DMS114 treated with DMSO at 0.1 percent for 48 hours (cell line): ENCODE data around the gene COA7.
A peak's percentile ranks its signal among the peaks of the same experiment; 100 is the strongest.
"Not testable (repeated sequence)": the region's sequence is repeated elsewhere in the genome, so short reads cannot be mapped to it uniquely, and the experiment has no call there.

Experiments
- DNase-seq: peaks from one replicate; lab custom pipeline; 2025; ENCODE audit not compliant: unreplicated experiment; lab: John Stamatoyannopoulos, UW

Gene COA7

GRCh38 chr1:52706941-52707926 is 9.1 kb upstream of the COA7 start:
- DNase-seq: no peak

DNA sequence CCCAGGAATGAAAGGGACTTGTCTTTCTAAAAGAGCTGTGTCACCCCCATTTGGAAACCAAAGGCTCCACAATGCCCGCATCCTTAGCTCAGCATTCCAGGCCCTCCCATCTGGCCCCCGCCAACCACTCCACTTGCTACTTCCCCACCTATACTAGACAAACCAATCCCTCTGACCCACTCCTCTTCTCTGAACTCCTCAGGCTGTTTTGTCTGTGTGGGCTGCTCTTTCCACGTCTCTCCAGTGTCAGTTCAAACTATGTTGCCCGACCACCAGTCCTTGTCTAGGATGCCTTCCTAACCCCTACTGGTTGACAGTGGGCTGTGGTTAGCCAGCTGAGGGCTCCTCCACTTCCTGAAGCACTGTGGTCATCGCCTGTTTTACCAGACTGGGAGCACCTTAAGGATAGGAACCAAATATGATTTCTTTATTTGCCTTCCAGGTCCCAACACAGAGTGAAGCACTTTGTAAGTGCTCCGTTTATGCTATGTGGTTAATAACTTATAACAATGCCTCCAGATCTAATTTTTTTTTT is 8.1 kb upstream of the COA7 start:
- DNase-seq: no peak

DNA sequence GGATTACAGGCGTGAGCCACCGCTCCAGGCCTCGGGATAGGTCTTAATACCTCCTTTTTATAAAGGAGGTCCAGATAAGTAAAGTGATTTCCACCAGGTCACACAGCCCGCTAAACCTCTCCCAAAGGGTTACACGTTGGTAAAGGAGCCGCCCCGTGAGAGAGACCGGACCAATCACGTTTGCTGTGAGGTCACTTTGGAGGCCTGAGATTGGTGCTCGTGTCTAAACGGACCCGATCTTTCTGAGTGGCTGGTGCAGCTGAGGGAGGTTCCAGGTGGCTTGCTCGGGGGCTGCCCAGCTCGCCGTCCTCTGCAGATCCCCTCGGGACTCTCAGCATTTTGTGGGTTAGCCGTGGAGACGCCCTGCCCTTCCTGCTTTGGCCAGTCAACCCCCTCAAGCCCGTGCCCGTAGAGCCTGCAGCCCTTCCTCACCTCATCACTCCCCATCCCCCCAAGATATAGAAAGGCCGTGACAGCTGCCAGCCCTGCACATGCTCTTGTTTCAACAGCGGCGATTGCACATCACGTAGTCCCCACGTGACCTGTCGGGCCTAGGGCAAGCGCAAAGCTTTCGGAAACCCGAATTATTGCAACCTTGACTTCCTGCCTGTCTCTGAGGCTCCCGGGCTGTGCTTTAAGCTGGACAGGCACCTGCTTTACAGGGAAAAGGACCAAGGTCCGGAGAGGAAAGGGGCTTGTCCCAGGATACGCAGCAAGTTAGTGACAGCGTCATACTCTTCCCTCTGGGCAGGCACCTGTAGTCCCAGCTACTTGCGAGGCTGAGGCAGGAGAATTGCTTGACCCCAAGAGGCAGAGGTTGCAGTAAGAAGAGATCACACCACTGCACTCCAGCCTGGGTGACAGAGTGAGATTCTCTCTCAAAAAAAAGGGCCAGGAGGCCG is 5.0 kb upstream of the COA7 start:
- DNase-seq: no peak

DNA sequence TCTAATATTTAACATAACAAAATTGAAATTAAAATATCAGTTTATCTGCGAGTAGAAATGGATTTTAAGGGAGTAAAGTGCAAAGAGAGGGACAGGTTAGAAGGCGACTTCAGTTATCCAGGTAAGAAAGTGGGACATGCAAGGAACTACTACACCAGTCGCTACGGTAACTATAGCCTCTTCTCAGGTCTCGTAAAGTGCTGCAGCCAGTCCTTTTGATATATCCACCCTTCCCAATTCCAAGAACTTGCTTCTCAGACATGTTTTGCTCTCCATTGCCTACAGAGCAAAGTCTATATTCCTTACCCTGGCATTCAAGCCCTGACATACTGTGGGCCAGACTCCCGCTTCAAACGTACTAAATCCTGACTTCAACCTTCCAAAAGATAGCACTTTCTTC is 2.5 kb downstream of the COA7 start:
- no peak for DNase-seq

DNA sequence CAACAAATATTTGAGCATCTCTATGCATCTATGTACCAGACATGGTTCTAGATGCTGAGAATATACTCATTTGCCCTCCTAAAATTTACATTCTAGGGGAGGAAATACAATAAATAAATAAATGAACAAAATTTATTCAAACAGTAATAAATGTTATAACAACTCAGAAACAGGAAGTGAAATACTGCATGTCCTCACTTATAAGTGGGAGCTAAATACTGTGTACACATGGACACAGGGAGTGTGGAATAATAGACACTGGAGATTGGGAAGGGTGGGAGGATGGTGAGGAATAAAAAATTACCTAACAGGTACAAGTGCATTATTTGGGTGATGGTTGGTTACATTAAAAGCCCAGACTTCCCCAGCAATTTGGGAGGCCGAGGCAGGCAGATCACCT is 4.3 kb downstream of the COA7 start:
- no peak for DNase-seq

DNA sequence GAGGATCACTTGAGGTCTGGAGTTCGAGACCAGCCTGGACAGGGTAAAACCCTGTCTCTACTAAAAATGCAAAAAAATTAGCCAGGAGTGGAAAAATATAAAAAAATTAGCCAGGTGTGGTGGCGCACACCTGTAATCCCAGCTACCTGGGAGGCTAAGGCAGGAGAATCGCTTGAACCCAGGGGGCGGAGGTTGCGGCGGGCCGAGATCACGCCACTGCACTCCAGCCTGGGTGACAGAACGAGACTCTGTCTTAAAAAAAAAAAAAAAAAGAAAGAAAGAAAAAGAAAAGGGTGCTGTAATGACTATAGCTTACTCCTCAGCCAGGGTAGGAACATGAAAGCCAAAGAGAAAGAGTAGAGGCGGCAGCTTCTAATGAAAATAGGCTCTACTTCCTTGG is 4.8 kb downstream of the COA7 start:
- DNase-seq: not testable (repeated sequence)

DNA sequence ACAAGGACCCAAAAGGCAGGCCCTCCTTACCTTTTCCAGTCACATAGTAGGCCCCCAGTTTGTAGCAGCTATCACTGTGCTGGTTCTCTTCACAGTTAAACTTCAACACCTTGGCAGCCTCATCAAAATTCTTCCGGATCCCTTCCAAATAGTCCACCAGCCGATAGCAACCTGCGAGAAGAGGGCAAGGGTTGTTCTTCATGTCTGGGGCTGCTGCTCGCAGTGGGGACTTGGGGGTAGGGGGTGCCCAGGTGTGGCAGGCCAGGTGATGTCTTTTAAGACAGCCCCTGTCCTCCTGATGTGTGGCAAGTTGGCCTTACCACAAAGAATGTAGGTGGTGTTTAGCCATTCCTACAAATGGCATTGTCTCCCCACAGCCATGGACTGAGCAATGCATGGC is 5.5 kb downstream of the COA7 start:
- no peak for DNase-seq

GRCh38 chr1:52691821-52692220 is 6.3 kb downstream of the COA7 start:
- DNase-seq: no peak

DNA sequence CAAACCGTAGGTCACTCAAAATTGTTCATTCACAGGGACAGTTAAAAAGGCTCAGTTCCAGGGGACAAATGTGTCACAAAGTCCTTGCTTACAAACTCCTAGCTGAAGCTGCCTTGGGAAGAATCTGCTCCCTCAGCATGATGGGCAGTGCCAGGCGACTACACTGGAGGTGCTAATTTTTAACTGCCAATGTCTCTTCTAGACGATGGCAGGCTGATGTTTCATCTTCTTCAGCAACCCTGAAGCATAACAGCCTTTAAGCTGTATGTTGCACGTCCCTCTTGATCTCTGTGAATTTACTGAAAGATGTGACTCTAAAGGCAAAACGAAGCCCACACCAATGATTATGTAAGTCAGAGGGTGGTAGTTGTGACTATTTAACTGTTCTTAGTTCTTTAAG is 11.3 kb downstream of the COA7 start:
- no peak for DNase-seq

DNA sequence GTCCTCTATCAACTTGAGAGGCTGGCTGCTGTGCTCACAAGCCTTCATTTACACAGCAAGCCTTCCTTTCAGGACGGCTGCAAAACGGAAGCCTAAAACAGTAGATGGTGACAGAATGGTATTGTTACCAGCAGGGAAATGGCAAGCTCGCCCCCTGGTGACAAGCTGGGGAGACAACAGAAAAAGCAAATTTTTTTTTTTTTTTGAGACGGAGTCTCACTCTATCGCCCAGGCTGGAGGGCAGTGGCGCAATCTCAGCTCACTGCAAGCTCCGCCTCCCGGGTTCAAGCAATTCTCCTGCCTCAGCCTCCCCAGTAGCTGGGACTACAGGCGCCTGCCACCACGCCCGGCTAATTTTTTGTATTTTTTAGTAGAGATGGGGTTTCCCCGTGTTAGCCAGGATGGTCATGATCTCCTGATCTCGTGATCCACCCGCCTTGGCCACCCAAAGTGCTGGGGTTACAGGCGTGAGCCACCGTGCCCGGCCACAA is 11.8 kb downstream of the COA7 start:
- peak; percentile 56 for DNase-seq

- no peak for DNase-seq
These were observed 13.6 kb downstream of the COA7 start for GRCh38 chr1:52684545-52684944.

DNA sequence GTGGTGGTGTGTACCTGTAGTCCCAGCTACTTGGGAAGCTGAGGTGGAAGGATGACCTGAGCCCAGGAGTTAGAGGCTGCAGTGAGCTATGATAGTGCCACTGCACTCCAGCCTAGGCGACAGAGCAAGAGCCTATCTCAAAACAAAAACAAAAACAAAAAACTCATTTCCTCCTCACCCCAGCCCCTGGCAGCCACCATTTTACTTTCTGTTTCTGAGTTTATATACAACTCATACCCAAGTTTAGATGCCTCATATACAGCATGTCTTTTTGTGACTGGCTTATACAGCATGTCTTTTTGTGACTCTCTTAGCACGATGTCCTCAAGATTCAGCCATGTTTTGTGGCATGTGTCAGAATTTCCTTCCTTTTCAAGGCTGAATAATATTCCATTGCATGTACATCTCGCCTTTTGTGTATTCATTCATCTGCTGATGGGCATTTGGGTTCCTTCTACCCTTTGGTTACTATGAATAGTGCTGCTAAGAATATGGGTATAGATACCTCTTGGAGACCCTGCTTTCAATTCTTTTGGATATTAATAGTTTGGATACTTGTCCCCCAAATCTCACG is 14.7 kb downstream of the COA7 start:
- DNase-seq: no peak

- no peak for DNase-seq
These were observed 17.0 kb downstream of the COA7 start for GRCh38 chr1:52681136-52681535.

GRCh38 chr1:52680353-52680752 is 17.8 kb downstream of the COA7 start:
- DNase-seq: no peak

- DNase-seq: no peak
These were observed 18.6 kb downstream of the COA7 start for GRCh38 chr1:52679498-52679897.

DNA sequence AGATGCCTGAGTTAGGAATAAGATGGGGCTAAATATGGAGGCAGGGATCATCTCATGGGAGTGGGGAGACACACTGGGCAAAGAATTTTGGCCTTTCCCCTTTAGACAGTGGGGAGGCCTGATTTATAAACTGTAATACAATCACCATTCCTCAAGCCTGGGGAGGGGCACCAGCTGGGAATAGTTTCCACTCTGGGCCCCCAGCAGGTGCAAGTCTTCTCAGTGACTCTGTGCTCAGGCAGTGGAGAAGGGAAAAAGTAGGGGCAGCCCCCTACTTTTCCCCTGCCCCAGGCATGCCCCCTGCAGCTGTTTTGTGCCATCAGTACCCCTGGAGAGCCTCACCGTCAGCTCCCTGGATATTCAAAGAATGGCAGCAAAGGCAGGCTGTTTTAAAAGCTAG is 19.1 kb downstream of the COA7 start:
- DNase-seq: no peak

DNA sequence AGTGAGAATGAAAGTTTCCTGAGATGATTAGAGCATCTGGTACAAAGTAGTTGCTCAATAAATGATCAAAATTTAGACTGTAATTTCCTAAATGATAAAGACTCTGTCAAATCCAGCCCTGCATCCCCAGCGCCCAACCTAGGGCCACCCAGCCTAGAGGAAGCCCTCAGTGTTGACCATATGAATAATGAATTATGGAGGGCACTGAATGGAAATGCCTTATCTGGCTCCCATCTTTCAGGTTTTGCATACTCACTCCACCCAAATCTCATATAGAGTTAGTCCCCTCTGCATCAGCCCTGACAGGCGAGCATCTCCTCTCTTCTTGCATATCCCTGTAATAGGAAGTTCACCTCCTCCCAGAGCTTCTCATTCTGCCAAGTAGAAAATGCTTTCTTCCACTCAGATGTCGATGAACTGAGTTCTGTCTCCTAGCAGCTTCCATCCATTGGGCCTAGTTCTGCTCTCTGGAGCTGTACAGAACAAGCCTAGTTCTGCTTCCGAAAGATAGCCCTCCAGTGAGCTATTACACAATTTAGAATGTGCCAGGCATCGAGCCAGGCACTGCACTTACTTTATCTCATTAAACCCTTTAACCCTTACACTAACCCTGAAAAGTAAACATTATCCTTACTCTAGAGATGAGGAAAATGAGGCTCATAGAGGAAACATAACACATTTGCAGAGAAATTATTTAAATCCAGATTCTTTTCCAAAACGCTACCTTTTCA is 20.9 kb downstream of the COA7 start:
- no peak for DNase-seq

GRCh38 chr1:52676249-52676903 is 21.8 kb downstream of the COA7 start:
- DNase-seq: no peak

- DNase-seq: no peak
These were observed 23.4 kb downstream of the COA7 start for GRCh38 chr1:52674497-52675384.
